CD4-positive, alpha-beta T cell treated with Interleukin-1 beta for 1 hour (primary cell): ENCODE results near the gene METTL3.

Experiments used
- DNase-seq, 2 donors: peaks; one replicate each; pipeline ENCODE4 v3.0.0-alpha.2; 2020 to 2022

The METTL3 gene

DNA sequence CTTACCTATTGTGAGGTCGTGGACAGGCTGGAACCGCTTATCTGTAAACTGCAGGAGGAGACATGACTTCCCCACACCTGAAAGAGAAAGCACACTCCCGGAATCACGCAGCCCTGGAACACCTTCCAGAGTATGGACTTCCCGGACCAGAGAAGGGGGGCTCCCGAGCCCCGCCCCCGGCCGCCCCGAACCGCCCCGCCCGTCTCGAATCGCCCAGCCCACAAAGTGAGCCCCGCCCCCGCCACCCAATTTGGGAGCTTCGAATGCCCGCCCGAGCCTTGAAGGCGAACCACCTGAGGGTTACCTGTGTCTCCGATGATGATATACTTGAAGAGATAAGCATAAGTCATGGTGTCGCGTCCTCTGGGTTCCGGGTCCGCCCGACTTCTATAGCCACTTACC is 34.6 kb downstream of the METTL3 start:
- DNase-seq, result no peak

GRCh38 chr14:21475767-21476522 is 35.2 kb downstream of the METTL3 start:
- no peak for DNase-seq

GRCh38 chr14:21467616-21468015 is 43.5 kb downstream of the METTL3 start:
- DNase-seq, result no peak

- DNase-seq, result peak; percentile 99 to 100
Observed at GRCh38 chr14:21455912-21456667, 55.0 kb downstream of the METTL3 start, which contains the start of gene CHD8. Gene CHD8 (minus strand): TSS chr14:21456123. CDS start chr14:21431643, 24,480 bp downstream.

- no peak for DNase-seq
Observed at GRCh38 chr14:21455592-21455911, 55.6 kb downstream of the METTL3 start.

GRCh38 chr14:21454843-21455544 is 56.1 kb downstream of the METTL3 start:
- peak; percentile 4 to 51 for DNase-seq

DNA sequence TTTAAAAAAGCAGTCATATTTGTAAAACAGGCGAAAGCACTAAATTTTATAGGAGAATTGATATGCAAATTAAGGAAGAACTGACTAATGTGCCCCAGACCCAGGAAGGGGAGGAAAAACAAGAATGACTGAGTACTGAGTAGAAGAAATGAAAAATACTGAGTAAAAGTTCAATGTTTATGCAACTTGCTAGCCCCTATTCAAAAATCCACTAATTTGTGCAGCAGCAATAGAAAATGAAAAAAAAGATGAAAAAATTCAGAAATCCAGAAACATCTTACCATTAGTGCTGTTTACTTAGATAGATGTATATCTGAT is 61.3 kb downstream of the METTL3 start:
- no peak for DNase-seq
